ENCODE data around the gene NDE1. TPM values are rescaled to one million over a fixed set of nuclear protein-coding genes. Genes with fewer than 3 reads are reported as not detected.
"Not testable (repeated sequence)": the region's sequence is repeated elsewhere in the genome, so short reads cannot be mapped to it uniquely, and the experiment has no call there.

Gene NDE1
- total and polyA plus RNA-seq, 2 of the 4 experiments (the other 2 are of a cell fraction): 22.7 to 29.2 TPM

- Histone ChIP-seq H3K4me1 (ENCODE audit: control insufficient read depth, insufficient read depth, low read length) (peaks cover 11% of the 10 kb centered on the region), H3K36me3 (ENCODE audit: control insufficient read depth, insufficient read depth, low read length) (peaks cover 20% of the 10 kb centered on the region), H2BK120ac (ENCODE audit: low read depth, low read length) (peak overlapping the region; percentile 67), H3K4ac (ENCODE audit: low read depth, low read length) (peak overlapping the region; percentile 81; the same call in 1 of the 2 replicates), H3K27ac (ENCODE audit: insufficient read depth, low read length) (peak overlapping the region; percentile 64), H3K56ac (ENCODE audit: extremely low read depth, insufficient read depth, low read length) (peak overlapping the region; percentile 60; the same call in 1 of the 2 replicates), H2BK20ac (ENCODE audit: low read depth, low read length) (peak overlapping the region; percentile 63), H2AK9ac (replicated peaks; ENCODE audit: low read depth, low read length, poor library complexity) (peak overlapping the region; percentile 22), H4K8ac (ENCODE audit: low read depth in 2 of 2, low read length in 2 of 2) (peak overlapping the region; percentile 11 to 75; a peak in 1 of 4 replicates), H2AFZ (replicated peaks; ENCODE audit: low read length, poor library complexity) (peak overlapping the region; percentile 83), H2BK5ac (ENCODE audit: low read depth, low read length, poor library complexity, severe bottlenecking) (peak overlapping the region; percentile 63), H3K14ac (replicated peaks; ENCODE audit: low read depth, low read length) (peak overlapping the region; percentile 49), H3K79me1 (ENCODE audit: low read depth in 1 of 2, low read length in 2 of 2) (peaks cover 31 to 59% of the 10 kb centered on the region in 2 experiments), H3K9ac (ENCODE audit: low read depth, low read length) (peak overlapping the region; percentile 11; the same call in 1 of the 2 replicates), H3K23ac (ENCODE audit: low read depth, low read length) (peak overlapping the region; percentile 46), H3K18ac (ENCODE audit: low read depth, low read length) (0 out of 2 replicates have a peak overlapping the region, but pooled peaks have one; percentile 6), H4K91ac (ENCODE audit: insufficient read depth, low read depth, low read length) (peak overlapping the region; percentile 67), H3K4me2 (ENCODE audit: low read depth, low read length) (peak overlapping the region; percentile 49), H2BK15ac (ENCODE audit: low read depth, low read length) (peak overlapping the region; percentile 67), H2AK5ac (ENCODE audit: low read depth, low read length) (peak overlapping the region; percentile 71)
- peak; percentile 18 for ATAC-seq (ENCODE audit: low read depth)
- H3K9me3 ChIP-seq (ENCODE audit: control insufficient read depth, insufficient read depth, low read length); H3K4me3 ChIP-seq (ENCODE audit: insufficient read depth, low read depth, low read length); BruUV-seq (replicated peaks); H3K27me3 ChIP-seq (ENCODE audit: control insufficient read depth, insufficient read depth, low read length); dilution Hi-C loops (cut with HindIII; ENCODE audit: low sequenced_read_pairs, unreplicated experiment); H4K20me1 ChIP-seq (ENCODE audit: insufficient read depth, low read length); in situ Hi-C loops (cut with MboI; ENCODE audit: low sequenced_read_pairs); H4K5ac ChIP-seq (ENCODE audit: low read depth, low read length); DNase-seq; H3K9me1 ChIP-seq (ENCODE audit: insufficient read depth, low read length): not testable (repeated sequence)
- ChIA-PET CTCF (interaction anchor here (0.6 to 2.4 kb wide), 2 partner anchors 10 to 236 kb away, joined by 5 to 14 read pairs; no protein-coding TSS in a partner anchor), POLR2A (ENCODE audit: unreplicated experiment) (interaction anchor here (0.5 kb wide), 1 partner anchor 14 kb away, joined by 3 read pairs; no protein-coding TSS in a partner anchor)
- WGBS, 2 experiments (ENCODE audit: extremely low coverage in 2 of 2, insufficient read length in 1 of 2): 71% methylated on average over 4 of the region's 10 CpGs; no CpG with 5 or more reads in 1 of the 2 experiments
- peak; percentile 36; the same call in 1 of the 2 replicates for TF ChIP-seq CEBPB (IDR thresholded peaks at IDR 0.05; ENCODE audit: low read depth, low read length)
- intact Hi-C loops (cut with micrococcal nuclease): loop anchor here (2.0 kb wide), 1 partner anchor 21 kb away; the partner anchor contains the start of gene NDE1
These were observed 22.1 kb downstream of the NDE1 start for GRCh38 chr16:15672127-15672513.

All from IMR-90 (cell line).